Transverse colon (tissue), 4 donors: Measurements from ENCODE around the gene TYROBP. TPM values are rescaled to one million over a fixed set of nuclear protein-coding genes. Genes with fewer than 3 reads are reported as not detected.

Experiments
- DNase-seq: peaks from one replicate; pipeline ENCODE4 v3.0.0-alpha.2; 2019
- H3K27ac ChIP-seq, 4 donors: fragments of 200-600 bp; sonication (generic); 2 replicates each; pipeline ENCODE4 v1.5.1; 2016 to 2018; ENCODE audit warnings: inconsistent platforms in 4 of 4
- H3K27me3 ChIP-seq: fragments of 200-600 bp; sonication (generic); 2 replicates; pipeline ENCODE4 v1.5.1; 2017; ENCODE audit warnings: inconsistent platforms
- H3K36me3 ChIP-seq, 4 donors: fragments of 200-600 bp; sonication (generic); 2 replicates each; pipeline ENCODE4 v1.5.1; 2017 to 2019; ENCODE audit warnings: inconsistent platforms in 4 of 4
- H3K4me1 ChIP-seq, 4 donors: fragments of 200-600 bp; sonication (generic); 2 replicates each; pipeline ENCODE4 v1.5.1; 2017 to 2020; ENCODE audit warnings: inconsistent platforms in 4 of 4
- H3K4me3 ChIP-seq, 4 donors: fragments of 200-600 bp; sonication (generic); 1 replicate in 1 of 4; 2 replicates in 3 of 4; pipeline versions ENCODE4 v1.5.1 to v1.6.1; 2017 to 2019; ENCODE audit warnings: inconsistent platforms in 4 of 4
- H3K9me3 ChIP-seq, 2 donors: fragments of 200-600 bp; sonication (generic); 2 replicates each; pipeline ENCODE4 v1.5.1; 2017 to 2019; ENCODE audit warnings: inconsistent platforms in 2 of 2
- CTCF ChIP-seq, 5 experiments: fragments of 200-600 bp in 3 of 5; fragments of 450-650 bp in 2 of 5; sonication (generic) in 3 of 5; IDR thresholded peaks; 1 replicate in 2 of 5; 2 replicates in 3 of 5; pipeline ENCODE4 v1.5.1; 2016 to 2017; ENCODE audit warnings: antibody characterized with exemption in 5 of 5, inconsistent platforms in 3 of 5, mild to moderate bottlenecking in 2 of 5, moderate library complexity in 1 of 5
- EP300 ChIP-seq: sonication (generic); formaldehyde crosslinking; IDR thresholded peaks from one replicate; pipeline ENCODE4 v1.6.1; 2017; ENCODE audit warnings: antibody characterized with exemption, low read depth
- POLR2A ChIP-seq: fragments of 450-650 bp; IDR thresholded peaks from one replicate; pipeline ENCODE4 v1.6.1; 2016; ENCODE audit warnings: antibody characterized with exemption, mild to moderate bottlenecking, moderate library complexity
- POLR2AphosphoS5 ChIP-seq, 3 donors: sonication (generic); formaldehyde crosslinking; IDR thresholded peaks; one replicate each; pipeline ENCODE4 v1.6.1; 2016; ENCODE audit warnings: antibody characterized with exemption in 3 of 3
- WGBS, 2 donors: methylation state at CpG; one replicate each; pipeline ENCODE4 v1.1.5; 2018; ENCODE audit warnings: low coverage in 1 of 2; 5-methylcytosine and 5-hydroxymethylcytosine counted together
- in situ Hi-C, 4 donors: fragments of 200-750 bp; cut with MboI; loops; one replicate each; pipeline versions ENCODE4 v1.15.0 to v1.15.1; 2017; ENCODE audit warnings: low sequenced_read_pairs in 3 of 4, low pct_ligation_motif_present in 1 of 4, low pct_unique_long_range_greater_than_20kb in 1 of 4
- intact Hi-C: fragments of 100-400 bp; cut with DNase I; formaldehyde crosslinking; loops from one replicate; pipeline ENCODE4 v1.15.1; 2023; ENCODE audit warnings: low total_unique reads
- total RNA-seq, 4 donors: library from RNA; depleted of rRNA; stranded (reverse); fragments of >200 nt; gene quantifications; one replicate each; pipeline ENCODE4 v1.1.0, GENCODE V29; 2016

The TYROBP gene
- total RNA-seq, 4 donors from 2014 or later = 25.6 to 81.5 (median 52.2) TPM

GRCh38 chr19:35885904-35886303 lies 22.2 kb downstream of the TYROBP start:
- H3K36me3 ChIP-seq = peaks cover 0 to 30% (median 14%) of the 10 kb centered on the region in 4 donors
- H3K4me1 ChIP-seq = no peaks in the 10 kb centered on the region
- no peaks in the 10 kb centered on the region for H3K9me3 ChIP-seq
- no peak overlapping the region for H3K4me3 ChIP-seq
- in situ Hi-C loops = loop anchor here in 3 of 4 donors (10.0 kb wide), 1 partner anchor 49 kb away; the partner anchor contains the start of gene LRFN3 (in 3 of the 3)
- WGBS, 2 donors = 86 to 97% methylated on average over 6 to 8 of the region's 8 CpGs
- TF ChIP-seq EP300 (no peak), POLR2AphosphoS5 (IDR thresholded peaks at IDR 0.05) (no peak), POLR2A (no peak), CTCF (IDR thresholded peaks at IDR 0.05) (no peak)
- H3K27me3 ChIP-seq = no peaks in the 10 kb centered on the region
- intact Hi-C loops = no loop called here
- DNase-seq = no peak
- H3K27ac ChIP-seq = no peak overlapping the region

- intact Hi-C loops = no loop called here
- DNase-seq = no peak
Measured at GRCh38 chr19:35885225-35885738, 22.8 kb downstream of the TYROBP start.

GRCh38 chr19:35883882-35884281 lies 24.2 kb downstream of the TYROBP start:
- 45 to 46% methylated on average over 2 of the region's 2 CpGs for WGBS, 2 donors
- peaks cover 0 to 4% (median 1%) of the 10 kb centered on the region in 4 donors for H3K4me1 ChIP-seq
- peaks cover 6% of the 10 kb centered on the region for H3K27me3 ChIP-seq
- TF ChIP-seq CTCF (IDR thresholded peaks at IDR 0.05) = no peak
- no peak for TF ChIP-seq POLR2AphosphoS5 (IDR thresholded peaks at IDR 0.05)
- no peak for TF ChIP-seq EP300
- in situ Hi-C loops (loop anchor here (5.0 to 10.0 kb wide), 2 partner anchors 48 to 51 kb away; partner anchors contain the start of gene LRFN3 (in 3 of the 4)), intact Hi-C loops (loop anchor here (5.0 kb wide), 1 partner anchor 48 kb away; no protein-coding TSS in a partner anchor)
- H3K27ac ChIP-seq = no peak overlapping the region
- DNase-seq = no peak
- peaks cover 0 to 12% (median 6%) of the 10 kb centered on the region in 4 donors for H3K36me3 ChIP-seq
- H3K9me3 ChIP-seq = no peaks in the 10 kb centered on the region
- H3K4me3 ChIP-seq = no peak overlapping the region

More at GRCh38 chr19:35885225-35885738, 22.8 kb downstream of the TYROBP start:
- TF ChIP-seq CTCF (IDR thresholded peaks at IDR 0.05) = no peak
- TF ChIP-seq POLR2AphosphoS5 (IDR thresholded peaks at IDR 0.05) = no peak
- TF ChIP-seq POLR2A = no peak
- no peak for TF ChIP-seq EP300
- H3K9me3 ChIP-seq = no peaks in the 10 kb centered on the region
- WGBS, 2 donors = 80 to 91% methylated on average over 2 to 6 of the region's 6 CpGs
- H3K4me3 ChIP-seq = no peak overlapping the region
- H3K27me3 ChIP-seq = no peaks in the 10 kb centered on the region
- peaks cover 0 to 26% (median 13%) of the 10 kb centered on the region in 4 donors for H3K36me3 ChIP-seq
- no peak overlapping the region for H3K27ac ChIP-seq
- in situ Hi-C loops = loop anchor here in 3 of 4 donors (10.0 kb wide), 1 partner anchor 50 kb away; the partner anchor contains the start of gene LRFN3 (in 3 of the 3)
- H3K4me1 ChIP-seq = no peaks in the 10 kb centered on the region

GRCh38 chr19:35882114-35882832 lies 25.8 kb downstream of the TYROBP start:
- Histone ChIP-seq H3K4me3 (no peak overlapping the region), H3K27ac (no peak overlapping the region), H3K4me1 (peaks cover 0 to 4% (median 1%) of the 10 kb centered on the region in 4 donors), H3K36me3 (no peaks in the 10 kb centered on the region), H3K27me3 (peaks cover 14% of the 10 kb centered on the region), H3K9me3 (no peaks in the 10 kb centered on the region)
- no peak for DNase-seq
- in situ Hi-C loops = loop anchor here (5.0 to 10.0 kb wide), 2 partner anchors 50 to 53 kb away; partner anchors contain the start of gene LRFN3 (in 3 of the 4)
- TF ChIP-seq CTCF (IDR thresholded peaks at IDR 0.05) (peak; percentile 34 to 66 (median 52)), EP300 (no peak), POLR2A (no peak), POLR2AphosphoS5 (IDR thresholded peaks at IDR 0.05) (no peak)
- intact Hi-C loops = loop anchor here (5.0 kb wide), 1 partner anchor 50 kb away; no protein-coding TSS in a partner anchor
- 23 to 40% methylated on average over 4 to 8 of the region's 8 CpGs for WGBS, 2 donors
